LHCN-M2 (cell line): ENCODE measurements around the gene KCTD11. TPM values are rescaled to one million over a fixed set of nuclear protein-coding genes. Genes with fewer than 3 reads are reported as not detected.
"Not testable (repeated sequence)": the region's sequence is repeated elsewhere in the genome, so short reads cannot be mapped to it uniquely, and the experiment has no call there.

Experiments
- DNase-seq: peaks from one replicate; pipeline ENCODE4 v3.0.0-alpha.2; 2012; ENCODE audit warnings: low read depth
- total RNA-seq: library from RNA; depleted of rRNA; stranded (reverse); fragments of >200 nt; gene quantifications from 2 replicates; pipeline ENCODE4 v1.2.3, GENCODE V29; 2014

The KCTD11 gene
- total RNA-seq, 1 experiment from 2014 or later: 9.0 TPM

GRCh38 chr17:7343250-7343649 is 8.7 kb upstream of the KCTD11 start:
- DNase-seq: no peak

- no peak for DNase-seq
Measured at GRCh38 chr17:7346761-7347614, 5.0 kb upstream of the KCTD11 start.

GRCh38 chr17:7347630-7348477 is 4.1 kb upstream of the KCTD11 start:
- no peak for DNase-seq

- DNase-seq: no peak
Measured at GRCh38 chr17:7348478-7349242, 3.3 kb upstream of the KCTD11 start.

- DNase-seq: no peak
Measured at GRCh38 chr17:7352503-7352889, 534 bp downstream of the KCTD11 start.

GRCh38 chr17:7352910-7353635 is 1.1 kb downstream of the KCTD11 start:
- DNase-seq: no peak

GRCh38 chr17:7354262-7354843 is 2.4 kb downstream of the KCTD11 start:
- DNase-seq: peak; percentile 35

- DNase-seq: no peak
Measured at GRCh38 chr17:7355053-7355452, 3.1 kb downstream of the KCTD11 start, which contains the start of gene TMEM95. Gene TMEM95 (plus strand): TSS chr17:7355156. CDS start chr17:7355205, 49 bp downstream.

- DNase-seq: no peak
Measured at GRCh38 chr17:7355573-7355972, 3.6 kb downstream of the KCTD11 start.

- peak; percentile 51 for DNase-seq
Measured at GRCh38 chr17:7356072-7356549, 4.1 kb downstream of the KCTD11 start.

- no peak for DNase-seq
Measured at GRCh38 chr17:7356756-7357155, 4.8 kb downstream of the KCTD11 start.

GRCh38 chr17:7357381-7357780 is 5.4 kb downstream of the KCTD11 start:
- no peak for DNase-seq

GRCh38 chr17:7361906-7362305 is 9.9 kb downstream of the KCTD11 start:
- no peak for DNase-seq

- no peak for DNase-seq
Measured at GRCh38 chr17:7363311-7363710, 11.3 kb downstream of the KCTD11 start.

- not testable (repeated sequence) for DNase-seq
Measured at GRCh38 chr17:7365963-7366362, 14.0 kb downstream of the KCTD11 start.

GRCh38 chr17:7367083-7367482 is 15.1 kb downstream of the KCTD11 start:
- no peak for DNase-seq

- no peak for DNase-seq
Measured at GRCh38 chr17:7367918-7368598, 16.1 kb downstream of the KCTD11 start.

GRCh38 chr17:7368599-7368994 is 16.6 kb downstream of the KCTD11 start:
- not testable (repeated sequence) for DNase-seq

- DNase-seq: no peak
Measured at GRCh38 chr17:7369825-7370224, 17.9 kb downstream of the KCTD11 start.

- DNase-seq: no peak
Measured at GRCh38 chr17:7370853-7371252, 18.9 kb downstream of the KCTD11 start.
